ENCODE results near the gene KRT79.

Gene KRT79

DNA sequence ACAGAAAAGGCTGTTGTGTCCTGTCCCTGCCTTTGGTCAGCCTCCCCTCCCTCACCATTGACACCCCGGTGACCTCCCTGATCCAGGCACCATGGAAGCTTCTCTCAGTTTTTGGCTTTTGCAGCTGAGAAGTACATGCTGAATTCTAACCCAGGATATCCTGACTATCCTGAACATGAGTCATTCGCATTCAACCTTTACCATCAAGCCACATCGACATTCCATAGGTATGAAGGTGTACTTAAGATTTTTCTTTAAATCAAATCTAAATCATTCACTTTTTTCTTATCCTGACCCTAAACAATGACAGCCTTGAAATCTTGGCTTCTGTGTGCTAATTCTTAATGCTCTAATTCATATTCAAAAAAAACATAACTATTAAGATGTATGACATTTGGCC lies 23.4 kb upstream of the KRT79 start:
- TF ChIP-seq POLR2AphosphoS5 (IDR thresholded peaks at IDR 0.05; ENCODE audit: low read depth, low read length) (no peak), SIN3A (IDR thresholded peaks at IDR 0.05; ENCODE audit: borderline replicate concordance, insufficient read depth, low read length) (no peak), FOXP2 (optimal IDR thresholded peaks at IDR 0.05; ENCODE audit: borderline replicate concordance, extremely low read depth, extremely low read length, insufficient read depth) (no peak)

DNA sequence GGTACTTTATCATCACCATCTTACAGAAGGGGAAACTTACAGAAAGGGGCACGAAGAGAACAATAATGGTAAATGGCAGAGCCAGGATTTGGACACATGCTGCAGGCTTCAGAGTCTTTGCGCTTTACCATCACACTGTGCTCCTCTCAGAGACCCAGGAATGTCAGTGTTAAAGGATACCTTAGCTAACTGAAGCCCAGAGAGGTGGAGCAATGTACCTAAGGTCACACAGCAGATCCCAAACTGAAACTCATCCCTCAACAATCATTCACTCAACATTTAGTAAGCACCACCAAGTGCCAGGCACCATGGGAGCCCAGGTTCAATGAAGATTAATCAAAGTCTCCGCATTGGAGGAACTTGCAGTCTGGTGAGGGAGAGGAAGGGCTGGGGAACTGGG lies 22.7 kb upstream of the KRT79 start:
- no peak for TF ChIP-seq FOXP2 (optimal IDR thresholded peaks at IDR 0.05; ENCODE audit: borderline replicate concordance, extremely low read depth, extremely low read length, insufficient read depth)
- TF ChIP-seq POLR2AphosphoS5 (IDR thresholded peaks at IDR 0.05; ENCODE audit: low read depth, low read length) = no peak
- TF ChIP-seq SIN3A (IDR thresholded peaks at IDR 0.05; ENCODE audit: borderline replicate concordance, insufficient read depth, low read length) = no peak
- TF ChIP-seq TAF1 (IDR thresholded peaks at IDR 0.05; ENCODE audit: borderline replicate concordance, insufficient read depth, low read length) = no peak
- TF ChIP-seq, protein P1, sequence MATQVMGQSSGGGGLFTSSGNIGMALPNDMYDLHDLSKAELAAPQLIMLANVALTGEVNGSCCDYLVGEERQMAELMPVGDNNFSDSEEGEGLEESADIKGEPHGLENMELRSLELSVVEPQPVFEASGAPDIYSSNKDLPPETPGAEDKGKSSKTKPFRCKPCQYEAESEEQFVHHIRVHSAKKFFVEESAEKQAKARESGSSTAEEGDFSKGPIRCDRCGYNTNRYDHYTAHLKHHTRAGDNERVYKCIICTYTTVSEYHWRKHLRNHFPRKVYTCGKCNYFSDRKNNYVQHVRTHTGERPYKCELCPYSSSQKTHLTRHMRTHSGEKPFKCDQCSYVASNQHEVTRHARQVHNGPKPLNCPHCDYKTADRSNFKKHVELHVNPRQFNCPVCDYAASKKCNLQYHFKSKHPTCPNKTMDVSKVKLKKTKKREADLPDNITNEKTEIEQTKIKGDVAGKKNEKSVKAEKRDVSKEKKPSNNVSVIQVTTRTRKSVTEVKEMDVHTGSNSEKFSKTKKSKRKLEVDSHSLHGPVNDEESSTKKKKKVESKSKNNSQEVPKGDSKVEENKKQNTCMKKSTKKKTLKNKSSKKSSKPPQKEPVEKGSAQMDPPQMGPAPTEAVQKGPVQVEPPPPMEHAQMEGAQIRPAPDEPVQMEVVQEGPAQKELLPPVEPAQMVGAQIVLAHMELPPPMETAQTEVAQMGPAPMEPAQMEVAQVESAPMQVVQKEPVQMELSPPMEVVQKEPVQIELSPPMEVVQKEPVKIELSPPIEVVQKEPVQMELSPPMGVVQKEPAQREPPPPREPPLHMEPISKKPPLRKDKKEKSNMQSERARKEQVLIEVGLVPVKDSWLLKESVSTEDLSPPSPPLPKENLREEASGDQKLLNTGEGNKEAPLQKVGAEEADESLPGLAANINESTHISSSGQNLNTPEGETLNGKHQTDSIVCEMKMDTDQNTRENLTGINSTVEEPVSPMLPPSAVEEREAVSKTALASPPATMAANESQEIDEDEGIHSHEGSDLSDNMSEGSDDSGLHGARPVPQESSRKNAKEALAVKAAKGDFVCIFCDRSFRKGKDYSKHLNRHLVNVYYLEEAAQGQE (IDR thresholded peaks at IDR 0.05; ENCODE audit: insufficient read depth in 1 of 2, low read depth in 2 of 2, low read length in 2 of 2) = no peak

DNA sequence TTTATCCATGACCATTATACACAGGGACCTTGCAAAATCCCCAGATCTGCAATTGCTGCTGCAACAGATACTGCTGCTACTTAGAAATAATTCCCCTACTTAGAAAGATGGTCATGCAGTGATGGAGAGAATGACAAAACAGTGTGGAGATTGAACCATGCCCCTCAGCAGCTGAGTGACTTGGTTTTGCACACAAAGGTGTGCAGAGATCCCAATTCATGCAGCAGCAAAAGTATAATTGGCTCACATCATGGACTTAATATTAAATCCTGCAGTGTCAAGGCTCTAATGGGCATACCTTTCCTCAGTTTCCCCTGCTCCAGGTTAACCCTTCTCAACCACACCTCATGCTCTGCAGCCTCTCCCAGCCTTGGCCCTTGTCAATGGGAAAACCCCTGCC lies 17.7 kb upstream of the KRT79 start:
- TF ChIP-seq TAF1 (IDR thresholded peaks at IDR 0.05; ENCODE audit: borderline replicate concordance, insufficient read depth, low read length) = no peak
- TF ChIP-seq SIN3A (IDR thresholded peaks at IDR 0.05; ENCODE audit: borderline replicate concordance, insufficient read depth, low read length) = no peak
- TF ChIP-seq FOXP2 (optimal IDR thresholded peaks at IDR 0.05; ENCODE audit: borderline replicate concordance, extremely low read depth, extremely low read length, insufficient read depth) = no peak
- TF ChIP-seq POLR2AphosphoS5 (IDR thresholded peaks at IDR 0.05; ENCODE audit: low read depth, low read length) = no peak
- TF ChIP-seq, protein P1 (IDR thresholded peaks at IDR 0.05; ENCODE audit: insufficient read depth in 1 of 2, low read depth in 2 of 2, low read length in 2 of 2) = no peak

DNA sequence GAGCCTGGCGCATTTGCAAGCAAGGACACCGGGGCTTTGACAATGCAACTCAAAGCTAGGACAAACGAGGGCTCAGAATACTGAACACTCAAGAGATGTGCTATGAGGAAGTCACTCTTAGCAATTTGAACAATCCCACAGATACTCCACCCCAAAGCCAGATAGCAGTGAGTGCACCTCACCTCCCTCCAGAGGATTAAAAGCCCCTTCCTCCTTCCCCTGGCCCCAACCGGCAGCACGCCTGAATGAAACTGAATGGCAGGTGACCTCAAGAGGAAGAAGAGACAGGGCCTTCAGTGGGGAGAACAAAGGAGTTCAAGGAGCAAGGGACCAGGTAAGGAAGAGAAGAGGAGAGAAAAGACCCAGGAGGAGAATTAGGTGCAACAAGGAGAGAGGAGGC lies 16.6 kb upstream of the KRT79 start:
- no peak for TF ChIP-seq TAF1 (IDR thresholded peaks at IDR 0.05; ENCODE audit: borderline replicate concordance, insufficient read depth, low read length)

DNA sequence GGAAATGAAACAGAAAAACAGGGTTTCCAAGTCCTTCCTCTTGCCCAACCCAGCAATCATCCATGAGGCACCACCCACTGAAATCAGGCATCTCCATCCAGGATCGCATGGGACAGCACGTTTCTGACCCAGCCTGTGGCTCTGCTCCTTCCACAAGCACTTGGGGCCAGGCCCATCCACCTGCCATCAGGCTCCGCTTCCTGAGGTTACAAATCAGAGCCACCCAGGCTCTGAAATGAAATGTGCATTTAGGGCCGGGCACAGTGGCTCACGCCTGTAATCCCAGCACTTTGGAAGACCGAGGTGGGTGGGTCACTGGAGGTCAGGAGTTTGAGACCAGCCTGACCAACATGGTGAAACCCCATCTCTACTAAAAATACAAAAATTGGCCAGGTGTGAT lies 15.4 kb upstream of the KRT79 start:
- TF ChIP-seq SIN3A (IDR thresholded peaks at IDR 0.05; ENCODE audit: borderline replicate concordance, insufficient read depth, low read length) (no peak), POLR2AphosphoS5 (IDR thresholded peaks at IDR 0.05; ENCODE audit: low read depth, low read length) (no peak), TAF1 (IDR thresholded peaks at IDR 0.05; ENCODE audit: borderline replicate concordance, insufficient read depth, low read length) (no peak), FOXP2 (optimal IDR thresholded peaks at IDR 0.05; ENCODE audit: borderline replicate concordance, extremely low read depth, extremely low read length, insufficient read depth) (no peak)
- TF ChIP-seq, protein P1 (IDR thresholded peaks at IDR 0.05; ENCODE audit: insufficient read depth in 1 of 2, low read depth in 2 of 2, low read length in 2 of 2) = no peak

DNA sequence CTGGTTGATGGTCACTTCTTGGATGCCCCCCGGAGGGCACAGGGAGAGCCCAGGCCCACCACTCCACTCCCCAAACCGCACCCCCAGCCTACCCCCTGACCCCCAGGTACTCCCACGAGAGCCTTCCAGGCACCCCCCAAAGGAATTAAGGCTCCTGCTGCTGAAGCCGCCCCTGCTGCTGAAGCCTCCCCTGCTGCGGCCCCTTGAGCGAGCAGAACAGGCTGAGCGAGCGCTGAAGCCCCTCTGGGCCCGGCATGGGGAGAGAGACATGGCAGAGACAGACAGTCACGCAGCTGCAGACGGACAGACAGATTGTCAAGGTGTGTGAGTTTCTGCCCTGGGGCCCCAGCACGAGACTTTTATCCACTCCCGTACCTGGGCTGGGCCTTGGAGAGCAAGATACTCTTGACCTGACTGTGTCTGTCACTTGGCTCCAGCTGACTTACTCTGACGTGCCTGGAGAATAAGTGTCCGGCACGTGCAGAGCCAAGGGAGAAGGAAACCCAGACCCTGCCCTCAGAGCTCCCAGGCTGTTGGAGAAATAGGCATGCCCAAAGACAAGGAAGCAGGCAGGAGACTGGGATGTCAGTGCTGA lies 14.6 kb upstream of the KRT79 start, which contains the start of gene KRT78:
TSS of gene KRT78 (minus strand) at position 334 of the 595 bp plus-strand sequence. CDS start at position 270, 64 bp downstream.
- TF ChIP-seq POLR2AphosphoS5 (IDR thresholded peaks at IDR 0.05; ENCODE audit: low read depth, low read length) (no peak), SIN3A (IDR thresholded peaks at IDR 0.05; ENCODE audit: borderline replicate concordance, insufficient read depth, low read length) (no peak), TAF1 (IDR thresholded peaks at IDR 0.05; ENCODE audit: borderline replicate concordance, insufficient read depth, low read length) (no peak), FOXP2 (optimal IDR thresholded peaks at IDR 0.05; ENCODE audit: borderline replicate concordance, extremely low read depth, extremely low read length, insufficient read depth) (no peak)
- TF ChIP-seq, protein P1 (IDR thresholded peaks at IDR 0.05; ENCODE audit: insufficient read depth in 1 of 2, low read depth in 2 of 2, low read length in 2 of 2) = no peak

Data from PFSK-1 (cell line).